ENCODE measurements around the gene RFC2. TPM values are rescaled to one million over a fixed set of nuclear protein-coding genes. Genes with fewer than 3 reads are reported as not detected.
A peak's percentile ranks its signal among the peaks of the same experiment; 100 is the strongest.
"Not testable (repeated sequence)": the region's sequence is repeated elsewhere in the genome, so short reads cannot be mapped to it uniquely, and the experiment has no call there.

RFC2 gene
- polyA plus RNA-seq, 3 donors = 40.8 to 50.2 (median 42.4) TPM

- DNase-seq (ENCODE audit: extremely low read depth in 1 of 11, low read depth in 9 of 11, low spot score in 4 of 11) = no peak
Observed at GRCh38 chr7:74203956-74204618, 50.1 kb downstream of the RFC2 start.

- peak in 8 of 11 donors; percentile 6 to 55 (median 28) for DNase-seq (ENCODE audit: extremely low read depth in 1 of 11, low read depth in 9 of 11, low spot score in 4 of 11)
Observed at GRCh38 chr7:74202841-74203556, 51.2 kb downstream of the RFC2 start.

GRCh38 chr7:74199551-74200355, 54.4 kb downstream of the RFC2 start:
- DNase-seq (ENCODE audit: extremely low read depth in 1 of 11, low read depth in 9 of 11, low spot score in 4 of 11) = no peak

GRCh38 chr7:74197449-74198124, 56.6 kb downstream of the RFC2 start:
- no peak for DNase-seq (ENCODE audit: extremely low read depth in 1 of 11, low read depth in 9 of 11, low spot score in 4 of 11)

- not testable (repeated sequence) for DNase-seq (ENCODE audit: extremely low read depth in 1 of 11, low read depth in 9 of 11, low spot score in 4 of 11)
Observed at GRCh38 chr7:74195968-74196654, 58.1 kb downstream of the RFC2 start.

- not testable (repeated sequence) for DNase-seq (ENCODE audit: extremely low read depth in 1 of 11, low read depth in 9 of 11, low spot score in 4 of 11)
Observed at GRCh38 chr7:74195139-74195860, 58.9 kb downstream of the RFC2 start.

- DNase-seq (ENCODE audit: extremely low read depth in 1 of 11, low read depth in 9 of 11, low spot score in 4 of 11) = no peak
Observed at GRCh38 chr7:74194686-74195085, 59.5 kb downstream of the RFC2 start.

- DNase-seq (ENCODE audit: extremely low read depth in 1 of 11, low read depth in 9 of 11, low spot score in 4 of 11) = no peak
Observed at GRCh38 chr7:74193913-74194312, 60.3 kb downstream of the RFC2 start.

GRCh38 chr7:74193054-74193453, 61.1 kb downstream of the RFC2 start:
- DNase-seq (ENCODE audit: extremely low read depth in 1 of 11, low read depth in 9 of 11, low spot score in 4 of 11) = no peak

- DNase-seq (ENCODE audit: extremely low read depth in 1 of 11, low read depth in 9 of 11, low spot score in 4 of 11) = no peak
Observed at GRCh38 chr7:74191231-74191630, 63.0 kb downstream of the RFC2 start.

- no peak for DNase-seq (ENCODE audit: extremely low read depth in 1 of 11, low read depth in 9 of 11, low spot score in 4 of 11)
Observed at GRCh38 chr7:74190259-74190658, 63.9 kb downstream of the RFC2 start.

GRCh38 chr7:74187915-74188675, 66.1 kb downstream of the RFC2 start:
- no peak for DNase-seq (ENCODE audit: extremely low read depth in 1 of 11, low read depth in 9 of 11, low spot score in 4 of 11)

GRCh38 chr7:74185636-74186035, 68.6 kb downstream of the RFC2 start:
- no peak for DNase-seq (ENCODE audit: extremely low read depth in 1 of 11, low read depth in 9 of 11, low spot score in 4 of 11)

GRCh38 chr7:74185016-74185415, 69.2 kb downstream of the RFC2 start:
- no peak for DNase-seq (ENCODE audit: extremely low read depth in 1 of 11, low read depth in 9 of 11, low spot score in 4 of 11)

- DNase-seq (ENCODE audit: extremely low read depth in 1 of 11, low read depth in 9 of 11, low spot score in 4 of 11) = no peak
Observed at GRCh38 chr7:74183653-74184450, 70.3 kb downstream of the RFC2 start.

- DNase-seq (ENCODE audit: extremely low read depth in 1 of 11, low read depth in 9 of 11, low spot score in 4 of 11) = no peak
Observed at GRCh38 chr7:74183142-74183541, 71.1 kb downstream of the RFC2 start.

Measured in renal cortex interstitium (tissue), 11 donors.